ENCODE data around the gene USP9Y.

The USP9Y gene

DNA sequence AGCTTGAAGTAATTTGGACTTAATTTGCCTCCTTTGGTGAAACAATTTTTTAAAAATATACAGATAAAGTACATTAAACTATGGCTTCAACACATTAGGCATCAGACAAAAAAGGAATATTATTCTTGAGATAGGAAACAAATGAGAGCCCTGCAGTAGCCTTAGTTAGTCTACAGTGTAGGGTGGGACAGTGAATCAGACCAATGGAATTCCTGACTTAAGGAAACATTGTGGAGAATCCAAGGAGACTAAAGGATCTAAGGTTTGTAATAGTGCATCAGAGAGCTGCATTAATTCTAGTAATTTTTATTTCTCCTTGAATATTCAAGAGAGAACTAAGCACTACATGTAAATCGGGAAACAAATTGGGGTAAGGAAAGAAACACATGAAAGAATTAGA is 125.8 kb downstream of the USP9Y start:
- H3K23ac ChIP-seq (ENCODE audit: low read length), result no peak overlapping the region
- H2BK5ac ChIP-seq (ENCODE audit: low read depth, low read length, poor library complexity), result no peak overlapping the region
- no peak overlapping the region for H3K9ac ChIP-seq (ENCODE audit: low read length)
- H3K9me3 ChIP-seq (ENCODE audit: insufficient read depth, low read depth, low read length), result no peaks in the 10 kb centered on the region
- no peak overlapping the region for H2AK5ac ChIP-seq (ENCODE audit: low read length)
- no peaks in the 10 kb centered on the region for H3K79me2 ChIP-seq (ENCODE audit: control insufficient read depth, insufficient read depth, low read length, poor library complexity)
- H2AFZ ChIP-seq (ENCODE audit: insufficient read depth, low read length, poor library complexity), result no peak overlapping the region
- H4K91ac ChIP-seq (ENCODE audit: low read depth, low read length), result no peak overlapping the region
- no peaks in the 10 kb centered on the region for H3K79me1 ChIP-seq (ENCODE audit: low read length)
- H3K4ac ChIP-seq (ENCODE audit: low read depth, low read length), result no peak overlapping the region
- no peak overlapping the region for H3K4me3 ChIP-seq (ENCODE audit: low read depth, low read length)
- H2BK12ac ChIP-seq (ENCODE audit: low read length), result no peak overlapping the region
- DNase-seq, result no peak
- H3K27ac ChIP-seq (ENCODE audit: low read depth, low read length), result no peak overlapping the region
- WGBS (ENCODE audit: extremely low coverage, insufficient coverage, insufficient read length), result no CpG with 5 or more reads among the region's 1 CpG
- H3K27me3 ChIP-seq (ENCODE audit: insufficient read depth, low read length), result no peaks in the 10 kb centered on the region
- no peak overlapping the region for H3K18ac ChIP-seq (ENCODE audit: low read length)
- no peak overlapping the region for H4K8ac ChIP-seq (ENCODE audit: low read depth, low read length)
- no peak overlapping the region for H3K14ac ChIP-seq (ENCODE audit: low read length)
- H3K4me1 ChIP-seq (ENCODE audit: control insufficient read depth in 1 of 2, insufficient read depth in 2 of 2, low read length in 2 of 2), result no peaks in the 10 kb centered on the region
- H4K12ac ChIP-seq (ENCODE audit: low read depth, low read length), result no peak overlapping the region
- no peak overlapping the region for H2BK120ac ChIP-seq (ENCODE audit: insufficient read depth, low read length, poor library complexity)
- no peak overlapping the region for H3K4me2 ChIP-seq (ENCODE audit: low read length)
- H3K36me3 ChIP-seq (ENCODE audit: control insufficient read depth in 1 of 2, insufficient read depth in 2 of 2, low read length in 2 of 2), result no peaks in the 10 kb centered on the region

GRCh38 chrY:12833284-12833683 is 132.3 kb downstream of the USP9Y start:
- no peak for DNase-seq
- H4K12ac ChIP-seq (ENCODE audit: low read depth, low read length), result no peak overlapping the region
- no peak overlapping the region for H3K18ac ChIP-seq (ENCODE audit: low read length)
- no peak overlapping the region for H3K14ac ChIP-seq (ENCODE audit: low read length)
- H4K8ac ChIP-seq (ENCODE audit: low read depth, low read length), result no peak overlapping the region
- H2AFZ ChIP-seq (ENCODE audit: insufficient read depth, low read length, poor library complexity), result no peak overlapping the region
- no peak overlapping the region for H2BK5ac ChIP-seq (ENCODE audit: low read depth, low read length, poor library complexity)
- no peak overlapping the region for H3K4ac ChIP-seq (ENCODE audit: low read depth, low read length)
- H4K91ac ChIP-seq (ENCODE audit: low read depth, low read length), result no peak overlapping the region
- H3K4me2 ChIP-seq (ENCODE audit: low read length), result no peak overlapping the region
- no peak overlapping the region for H2BK120ac ChIP-seq (ENCODE audit: insufficient read depth, low read length, poor library complexity)
- H3K23ac ChIP-seq (ENCODE audit: low read length), result no peak overlapping the region
- H3K79me1 ChIP-seq (ENCODE audit: low read length), result no peaks in the 10 kb centered on the region
- H2BK12ac ChIP-seq (ENCODE audit: low read length), result no peak overlapping the region
- H3K27me3 ChIP-seq (ENCODE audit: insufficient read depth, low read length), result no peaks in the 10 kb centered on the region
- no peaks in the 10 kb centered on the region for H3K9me3 ChIP-seq (ENCODE audit: insufficient read depth, low read depth, low read length)
- no peak overlapping the region for H3K27ac ChIP-seq (ENCODE audit: low read depth, low read length)
- no CpG with 5 or more reads among the region's 3 CpGs for WGBS (ENCODE audit: extremely low coverage, insufficient coverage, insufficient read length)
- peaks cover 2 to 6% of the 10 kb centered on the region in 2 experiments for H3K36me3 ChIP-seq (ENCODE audit: control insufficient read depth in 1 of 2, insufficient read depth in 2 of 2, low read length in 2 of 2)
- no peak overlapping the region for H3K9ac ChIP-seq (ENCODE audit: low read length)
- H2AK5ac ChIP-seq (ENCODE audit: low read length), result no peak overlapping the region
- no peaks in the 10 kb centered on the region for H3K79me2 ChIP-seq (ENCODE audit: control insufficient read depth, insufficient read depth, low read length, poor library complexity)
- H3K4me1 ChIP-seq (ENCODE audit: control insufficient read depth in 1 of 2, insufficient read depth in 2 of 2, low read length in 2 of 2), result no peaks in the 10 kb centered on the region
- H3K4me3 ChIP-seq (ENCODE audit: low read depth, low read length), result no peak overlapping the region

GRCh38 chrY:12837550-12837949 is 136.5 kb downstream of the USP9Y start:
- H3K4me3 ChIP-seq (ENCODE audit: low read depth, low read length), result no peak overlapping the region
- no CpG with 5 or more reads among the region's 2 CpGs for WGBS (ENCODE audit: extremely low coverage, insufficient coverage, insufficient read length)
- H4K12ac ChIP-seq (ENCODE audit: low read depth, low read length), result no peak overlapping the region
- no peak overlapping the region for H2BK5ac ChIP-seq (ENCODE audit: low read depth, low read length, poor library complexity)
- no peak overlapping the region for H2BK12ac ChIP-seq (ENCODE audit: low read length)
- no peak overlapping the region for H3K23ac ChIP-seq (ENCODE audit: low read length)
- no peaks in the 10 kb centered on the region for H3K79me2 ChIP-seq (ENCODE audit: control insufficient read depth, insufficient read depth, low read length, poor library complexity)
- H3K27me3 ChIP-seq (ENCODE audit: insufficient read depth, low read length), result no peaks in the 10 kb centered on the region
- DNase-seq, result no peak
- H3K36me3 ChIP-seq (ENCODE audit: control insufficient read depth in 1 of 2, insufficient read depth in 2 of 2, low read length in 2 of 2), result peaks cover 2 to 8% of the 10 kb centered on the region in 2 experiments
- H4K8ac ChIP-seq (ENCODE audit: low read depth, low read length), result no peak overlapping the region
- H3K18ac ChIP-seq (ENCODE audit: low read length), result no peak overlapping the region
- H3K27ac ChIP-seq (ENCODE audit: low read depth, low read length), result no peak overlapping the region
- no peaks in the 10 kb centered on the region for H3K79me1 ChIP-seq (ENCODE audit: low read length)
- no peak overlapping the region for H3K14ac ChIP-seq (ENCODE audit: low read length)
- no peak overlapping the region for H2AK5ac ChIP-seq (ENCODE audit: low read length)
- no peak overlapping the region for H2AFZ ChIP-seq (ENCODE audit: insufficient read depth, low read length, poor library complexity)
- no peak overlapping the region for H2BK120ac ChIP-seq (ENCODE audit: insufficient read depth, low read length, poor library complexity)
- no peak overlapping the region for H3K9ac ChIP-seq (ENCODE audit: low read length)
- H3K9me3 ChIP-seq (ENCODE audit: insufficient read depth, low read depth, low read length), result no peaks in the 10 kb centered on the region
- H4K91ac ChIP-seq (ENCODE audit: low read depth, low read length), result no peak overlapping the region
- H3K4ac ChIP-seq (ENCODE audit: low read depth, low read length), result no peak overlapping the region
- H3K4me1 ChIP-seq (ENCODE audit: control insufficient read depth in 1 of 2, insufficient read depth in 2 of 2, low read length in 2 of 2), result no peaks in the 10 kb centered on the region
- H3K4me2 ChIP-seq (ENCODE audit: low read length), result no peak overlapping the region

DNA sequence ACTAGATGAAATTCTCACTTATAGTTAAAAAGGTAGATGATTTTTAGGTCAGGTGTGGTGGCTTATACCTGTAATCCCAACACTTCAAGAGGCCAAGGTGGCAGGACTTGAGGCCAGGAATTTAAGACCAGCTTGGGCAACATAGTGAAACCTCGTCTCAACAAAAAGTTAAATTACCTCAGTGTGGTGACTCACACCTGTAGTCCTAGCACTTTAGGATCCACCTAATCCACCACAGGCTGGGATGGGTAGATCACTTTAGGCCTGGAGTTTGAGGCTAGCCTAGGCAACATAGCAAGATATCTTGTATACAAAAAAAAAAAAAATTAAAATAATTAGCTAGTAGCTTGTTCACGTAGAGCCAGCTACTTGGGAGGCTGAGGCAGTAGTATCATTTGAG is 140.3 kb downstream of the USP9Y start:
- WGBS (ENCODE audit: extremely low coverage, insufficient coverage, insufficient read length), result no CpG with 5 or more reads among the region's 2 CpGs
- H2BK120ac ChIP-seq (ENCODE audit: insufficient read depth, low read length, poor library complexity), result no peak overlapping the region

More for the DNA sequence above, 140.3 kb downstream of the USP9Y start:
- H3K4me3 ChIP-seq (ENCODE audit: low read depth, low read length), result no peak overlapping the region
- peaks cover 2 to 10% of the 10 kb centered on the region in 2 experiments for H3K36me3 ChIP-seq (ENCODE audit: control insufficient read depth in 1 of 2, insufficient read depth in 2 of 2, low read length in 2 of 2)
- H3K79me1 ChIP-seq (ENCODE audit: low read length), result no peaks in the 10 kb centered on the region
- no peak overlapping the region for H3K4me2 ChIP-seq (ENCODE audit: low read length)
- no peak overlapping the region for H3K14ac ChIP-seq (ENCODE audit: low read length)
- H3K27me3 ChIP-seq (ENCODE audit: insufficient read depth, low read length), result no peaks in the 10 kb centered on the region
- no peak overlapping the region for H3K18ac ChIP-seq (ENCODE audit: low read length)
- no peaks in the 10 kb centered on the region for H3K9me3 ChIP-seq (ENCODE audit: insufficient read depth, low read depth, low read length)
- no peak overlapping the region for H2BK12ac ChIP-seq (ENCODE audit: low read length)
- H3K4ac ChIP-seq (ENCODE audit: low read depth, low read length), result no peak overlapping the region
- DNase-seq, result no peak
- H2AK5ac ChIP-seq (ENCODE audit: low read length), result no peak overlapping the region
- no peak overlapping the region for H4K91ac ChIP-seq (ENCODE audit: low read depth, low read length)
- no peak overlapping the region for H4K8ac ChIP-seq (ENCODE audit: low read depth, low read length)
- no peak overlapping the region for H3K27ac ChIP-seq (ENCODE audit: low read depth, low read length)
- no peak overlapping the region for H3K9ac ChIP-seq (ENCODE audit: low read length)
- H3K4me1 ChIP-seq (ENCODE audit: control insufficient read depth in 1 of 2, insufficient read depth in 2 of 2, low read length in 2 of 2), result no peaks in the 10 kb centered on the region
- H2BK5ac ChIP-seq (ENCODE audit: low read depth, low read length, poor library complexity), result no peak overlapping the region
- no peak overlapping the region for H4K12ac ChIP-seq (ENCODE audit: low read depth, low read length)
- no peak overlapping the region for H2AFZ ChIP-seq (ENCODE audit: insufficient read depth, low read length, poor library complexity)
- H3K23ac ChIP-seq (ENCODE audit: low read length), result no peak overlapping the region
- no peaks in the 10 kb centered on the region for H3K79me2 ChIP-seq (ENCODE audit: control insufficient read depth, insufficient read depth, low read length, poor library complexity)
